ENCODE results near the gene TEAD2. TPM values are rescaled to one million over a fixed set of nuclear protein-coding genes. Genes with fewer than 3 reads are reported as not detected.
A peak's percentile ranks its signal among the peaks of the same experiment; 100 is the strongest.

Gene TEAD2
- total and polyA plus RNA-seq, 12 donors: 5.4 to 42.8 (median 27.4) TPM

- H3K27me3 ChIP-seq: peaks cover 2% of the 10 kb centered on the region
- TF ChIP-seq CTCF (IDR thresholded peaks at IDR 0.05): no peak
- no peak for TF ChIP-seq POLR2A (IDR thresholded peaks at IDR 0.05)
- H3K27ac ChIP-seq: no peak overlapping the region
- no peaks in the 10 kb centered on the region for H3K4me1 ChIP-seq (replicated peaks in 1 of 2)
- no peaks in the 10 kb centered on the region for H3K9me3 ChIP-seq (replicated peaks in 1 of 3)
- DNase-seq: no peak
- H3K4me3 ChIP-seq: no peak overlapping the region
- no peaks in the 10 kb centered on the region for H3K36me3 ChIP-seq (replicated peaks in 1 of 2)
- WGBS, 4 donors: 72 to 79% (median 76%) methylated on average over 11 to 15 of the region's 15 CpGs
- intact Hi-C loops (cut with DNase I): loop anchor here in 1 of 2 donors (2.0 kb wide), 1 partner anchor 43 kb away; no protein-coding TSS in a partner anchor
These were observed 33.6 kb upstream of the TEAD2 start for GRCh38 chr19:49395581-49396407.

- 55 to 64% (median 60%) methylated on average over 4 to 5 of the region's 5 CpGs for WGBS, 4 donors
- peaks cover 2% of the 10 kb centered on the region for H3K27me3 ChIP-seq
- TF ChIP-seq CTCF (IDR thresholded peaks at IDR 0.05) (no peak), POLR2A (IDR thresholded peaks at IDR 0.05) (no peak)
- no peak overlapping the region for H3K27ac ChIP-seq
- intact Hi-C loops (cut with DNase I): loop anchor here (2.0 to 5.0 kb wide), 2 partner anchors 45 to 53 kb away; no protein-coding TSS in a partner anchor
- no peaks in the 10 kb centered on the region for H3K4me1 ChIP-seq (replicated peaks in 1 of 2)
- H3K9me3 ChIP-seq (replicated peaks in 1 of 3): no peaks in the 10 kb centered on the region
- H3K36me3 ChIP-seq (replicated peaks in 1 of 2): no peaks in the 10 kb centered on the region
- DNase-seq: no peak
- no peak overlapping the region for H3K4me3 ChIP-seq
These were observed 31.7 kb upstream of the TEAD2 start for GRCh38 chr19:49393881-49394280.

- no peaks in the 10 kb centered on the region for H3K36me3 ChIP-seq (replicated peaks in 1 of 2)
- TF ChIP-seq POLR2A (IDR thresholded peaks at IDR 0.05) (no peak), CTCF (IDR thresholded peaks at IDR 0.05) (peak; percentile 69 to 93 (median 86))
- H3K27me3 ChIP-seq: peaks cover 2% of the 10 kb centered on the region
- no peak overlapping the region for H3K4me3 ChIP-seq
- intact Hi-C loops (cut with DNase I): loop anchor here in 1 of 2 donors (5.0 kb wide), 1 partner anchor 56 kb away; no protein-coding TSS in a partner anchor
- H3K4me1 ChIP-seq (replicated peaks in 1 of 2): no peaks in the 10 kb centered on the region
- H3K27ac ChIP-seq: no peak overlapping the region
- 20 to 24% (median 22%) methylated on average over 13 to 14 of the region's 14 CpGs for WGBS, 4 donors
- DNase-seq: peak; percentile 78 to 84 (median 80)
- H3K9me3 ChIP-seq (replicated peaks in 1 of 3): no peaks in the 10 kb centered on the region
These were observed 29.6 kb upstream of the TEAD2 start for GRCh38 chr19:49391581-49392399.

GRCh38 chr19:49390929-49391359 lies 28.7 kb upstream of the TEAD2 start:
- no peak for DNase-seq
- no peaks in the 10 kb centered on the region for H3K4me1 ChIP-seq (replicated peaks in 1 of 2)
- intact Hi-C loops (cut with DNase I): loop anchor here in 1 of 2 donors (5.0 kb wide), 1 partner anchor 56 kb away; no protein-coding TSS in a partner anchor
- H3K36me3 ChIP-seq (replicated peaks in 1 of 2): no peaks in the 10 kb centered on the region
- WGBS, 4 donors: 48 to 64% (median 52%) methylated on average over 8 to 9 of the region's 9 CpGs
- H3K27me3 ChIP-seq: peaks cover 2% of the 10 kb centered on the region
- H3K27ac ChIP-seq: no peak overlapping the region
- H3K4me3 ChIP-seq: no peak overlapping the region
- H3K9me3 ChIP-seq (replicated peaks in 1 of 3): no peaks in the 10 kb centered on the region
- TF ChIP-seq POLR2A (IDR thresholded peaks at IDR 0.05) (no peak), CTCF (IDR thresholded peaks at IDR 0.05) (no peak)

Measured in adrenal gland (tissue), 12 donors.